ENCODE data around the gene LAMA2. TPM values are rescaled to one million over a fixed set of nuclear protein-coding genes. Genes with fewer than 3 reads are reported as not detected.

LAMA2 gene
- total RNA-seq, 5 donors from 2014 or later (not counting 1 experiment from before 2014, with no cell fraction given): 0.30 to 0.62 (median 0.45) TPM

DNA sequence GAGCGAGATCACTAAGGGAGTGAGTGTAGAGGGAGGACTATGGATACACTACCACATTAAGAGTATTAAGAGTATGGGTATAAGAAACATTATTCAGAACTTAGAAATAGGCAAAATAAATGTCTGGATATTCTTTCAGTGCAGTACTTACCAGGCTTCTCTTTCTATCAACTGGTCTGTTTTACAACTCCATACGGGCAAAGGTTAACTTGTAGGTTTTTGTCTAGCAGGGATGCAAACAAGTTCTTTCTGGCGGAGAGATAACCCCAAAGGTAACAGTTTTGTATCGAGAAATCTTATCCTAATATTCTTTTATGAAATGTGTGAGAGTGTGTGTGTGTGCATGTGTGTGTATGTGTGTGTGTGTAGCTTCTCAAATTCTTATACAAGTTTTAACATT lies 640.9 kb downstream of the LAMA2 start:
- Mint-ChIP-seq H3K27me3 (peaks cover 2 to 3% of the 10 kb centered on the region in 2 donors), H3K36me3 (no peaks in the 10 kb centered on the region), H3K4me1 (no peaks in the 10 kb centered on the region), H3K27ac (no peak overlapping the region), H3K9me3 (no peaks in the 10 kb centered on the region), H3K4me3 (no peak overlapping the region)
- no peaks in the 10 kb centered on the region for H3K36me3 ChIP-seq (ENCODE audit: control insufficient read depth in 2 of 2, extremely low read depth in 1 of 2, insufficient read depth in 1 of 2, low read length in 1 of 2)
- H3K27me3 ChIP-seq (replicated peaks in 1 of 2; ENCODE audit: control insufficient read depth in 2 of 2, extremely low read depth in 1 of 2, insufficient read depth in 2 of 2, low read length in 1 of 2): no peaks in the 10 kb centered on the region
- no peaks in the 10 kb centered on the region for H3K4me1 ChIP-seq (ENCODE audit: control insufficient read depth in 1 of 2, extremely low read depth in 1 of 2, insufficient read depth in 2 of 2, low read length in 2 of 2)
- WGBS (ENCODE audit: insufficient coverage): no CpG with 5 or more reads among the region's 4 CpGs
- ATAC-seq (replicated peaks in 1 of 4) (no peak), DNase-seq (no peak)
- POLR2A ChIA-PET: no interaction called here
- CTCF ChIA-PET: no interaction called here
- no peak overlapping the region for H3K27ac ChIP-seq (ENCODE audit: low read length)
- H3K4me3 ChIP-seq (ENCODE audit: control insufficient read depth in 1 of 2, extremely low read depth in 1 of 2, low read length in 1 of 2): no peak overlapping the region
- no peaks in the 10 kb centered on the region for H3K9me3 ChIP-seq

GRCh38 chr6:129525055-129525454 lies 642.1 kb downstream of the LAMA2 start:
- H3K36me3 Mint-ChIP-seq: no peaks in the 10 kb centered on the region
- Histone ChIP-seq H3K27ac (ENCODE audit: low read length) (no peak overlapping the region), H3K4me3 (ENCODE audit: control insufficient read depth in 1 of 2, extremely low read depth in 1 of 2, low read length in 1 of 2) (no peak overlapping the region), H3K9me3 (no peaks in the 10 kb centered on the region), H3K27me3 (replicated peaks in 1 of 2; ENCODE audit: control insufficient read depth in 2 of 2, extremely low read depth in 1 of 2, insufficient read depth in 2 of 2, low read length in 1 of 2) (no peaks in the 10 kb centered on the region), H3K4me1 (ENCODE audit: control insufficient read depth in 1 of 2, extremely low read depth in 1 of 2, insufficient read depth in 2 of 2, low read length in 2 of 2) (no peaks in the 10 kb centered on the region), H3K36me3 (ENCODE audit: control insufficient read depth in 2 of 2, extremely low read depth in 1 of 2, insufficient read depth in 1 of 2, low read length in 1 of 2) (no peaks in the 10 kb centered on the region)
- no peaks in the 10 kb centered on the region for H3K9me3 Mint-ChIP-seq
- H3K27me3 Mint-ChIP-seq: peaks cover 3 to 4% of the 10 kb centered on the region in 2 donors
- DNase-seq (no peak), ATAC-seq (replicated peaks in 1 of 4) (no peak)
- CTCF ChIA-PET: no interaction called here
- POLR2A ChIA-PET: no interaction called here
- no peaks in the 10 kb centered on the region for H3K4me1 Mint-ChIP-seq
- no peak overlapping the region for H3K27ac Mint-ChIP-seq
- H3K4me3 Mint-ChIP-seq: no peak overlapping the region
- no CpG with 5 or more reads among the region's 1 CpG for WGBS (ENCODE audit: insufficient coverage)

GRCh38 chr6:129534926-129535325 lies 652.0 kb downstream of the LAMA2 start:
- Mint-ChIP-seq H3K27ac (no peak overlapping the region), H3K4me3 (no peak overlapping the region)
- no peak for ATAC-seq (replicated peaks in 1 of 4)

GRCh38 chr6:129536271-129536670 lies 653.3 kb downstream of the LAMA2 start:
- DNase-seq (no peak), ATAC-seq (replicated peaks in 1 of 4) (no peak)
- CTCF ChIA-PET: no interaction called here
- Histone ChIP-seq H3K27ac (ENCODE audit: low read length) (no peak overlapping the region), H3K4me1 (ENCODE audit: control insufficient read depth in 1 of 2, extremely low read depth in 1 of 2, insufficient read depth in 2 of 2, low read length in 2 of 2) (no peaks in the 10 kb centered on the region), H3K36me3 (ENCODE audit: control insufficient read depth in 2 of 2, extremely low read depth in 1 of 2, insufficient read depth in 1 of 2, low read length in 1 of 2) (no peaks in the 10 kb centered on the region), H3K9me3 (no peaks in the 10 kb centered on the region), H3K4me3 (ENCODE audit: control insufficient read depth in 1 of 2, extremely low read depth in 1 of 2, low read length in 1 of 2) (no peak overlapping the region), H3K27me3 (replicated peaks in 1 of 2; ENCODE audit: control insufficient read depth in 2 of 2, extremely low read depth in 1 of 2, insufficient read depth in 2 of 2, low read length in 1 of 2) (no peaks in the 10 kb centered on the region)
- Mint-ChIP-seq H3K4me1 (no peaks in the 10 kb centered on the region), H3K27ac (no peak overlapping the region), H3K9me3 (peaks cover 0 to 7% (median 2%) of the 10 kb centered on the region in 3 donors), H3K27me3 (no peaks in the 10 kb centered on the region), H3K36me3 (no peaks in the 10 kb centered on the region), H3K4me3 (no peak overlapping the region)
- POLR2A ChIA-PET: interaction anchor here in 1 of 2 donors (0.6 kb wide), 1 partner anchor 13 kb away, joined by 8 read pairs; no protein-coding TSS in a partner anchor

More at GRCh38 chr6:129534926-129535325, 652.0 kb downstream of the LAMA2 start:
- no peaks in the 10 kb centered on the region for H3K4me1 Mint-ChIP-seq
- H3K4me3 ChIP-seq (ENCODE audit: control insufficient read depth in 1 of 2, extremely low read depth in 1 of 2, low read length in 1 of 2): no peak overlapping the region
- no peaks in the 10 kb centered on the region for H3K27me3 ChIP-seq (replicated peaks in 1 of 2; ENCODE audit: control insufficient read depth in 2 of 2, extremely low read depth in 1 of 2, insufficient read depth in 2 of 2, low read length in 1 of 2)
- no peaks in the 10 kb centered on the region for H3K36me3 ChIP-seq (ENCODE audit: control insufficient read depth in 2 of 2, extremely low read depth in 1 of 2, insufficient read depth in 1 of 2, low read length in 1 of 2)
- CTCF ChIA-PET: interaction anchor here in 1 of 2 donors (0.6 kb wide), 1 partner anchor 502 kb away, joined by 4 read pairs; no protein-coding TSS in a partner anchor
- no peaks in the 10 kb centered on the region for H3K9me3 ChIP-seq
- POLR2A ChIA-PET: no interaction called here
- no peak for DNase-seq
- H3K27ac ChIP-seq (ENCODE audit: low read length): no peak overlapping the region
- no peaks in the 10 kb centered on the region for H3K4me1 ChIP-seq (ENCODE audit: control insufficient read depth in 1 of 2, extremely low read depth in 1 of 2, insufficient read depth in 2 of 2, low read length in 2 of 2)
- no peaks in the 10 kb centered on the region for H3K36me3 Mint-ChIP-seq
- H3K27me3 Mint-ChIP-seq: peaks cover 0 to 3% of the 10 kb centered on the region in 2 donors
- H3K9me3 Mint-ChIP-seq: peaks cover 0 to 7% (median 2%) of the 10 kb centered on the region in 3 donors

- Histone ChIP-seq H3K27ac (ENCODE audit: low read length) (no peak overlapping the region), H3K4me3 (ENCODE audit: control insufficient read depth in 1 of 2, extremely low read depth in 1 of 2, low read length in 1 of 2) (no peak overlapping the region), H3K9me3 (no peaks in the 10 kb centered on the region), H3K36me3 (ENCODE audit: control insufficient read depth in 2 of 2, extremely low read depth in 1 of 2, insufficient read depth in 1 of 2, low read length in 1 of 2) (no peaks in the 10 kb centered on the region), H3K27me3 (replicated peaks in 1 of 2; ENCODE audit: control insufficient read depth in 2 of 2, extremely low read depth in 1 of 2, insufficient read depth in 2 of 2, low read length in 1 of 2) (no peaks in the 10 kb centered on the region), H3K4me1 (ENCODE audit: control insufficient read depth in 1 of 2, extremely low read depth in 1 of 2, insufficient read depth in 2 of 2, low read length in 2 of 2) (no peaks in the 10 kb centered on the region)
- Mint-ChIP-seq H3K27ac (no peak overlapping the region), H3K4me3 (no peak overlapping the region), H3K27me3 (no peaks in the 10 kb centered on the region), H3K4me1 (no peaks in the 10 kb centered on the region), H3K9me3 (peaks cover 0 to 1% (median 0%) of the 10 kb centered on the region in 3 donors), H3K36me3 (no peaks in the 10 kb centered on the region)
- WGBS (ENCODE audit: insufficient coverage): no CpG with 5 or more reads among the region's 2 CpGs
- POLR2A ChIA-PET: no interaction called here
- DNase-seq (no peak), ATAC-seq (replicated peaks in 1 of 4) (no peak)
- CTCF ChIA-PET: no interaction called here
Observed at GRCh38 chr6:129539032-129539431, 656.1 kb downstream of the LAMA2 start.

GRCh38 chr6:129542705-129543104 lies 659.8 kb downstream of the LAMA2 start:
- no peaks in the 10 kb centered on the region for H3K36me3 Mint-ChIP-seq
- H3K27me3 Mint-ChIP-seq: no peaks in the 10 kb centered on the region
- ChIA-PET POLR2A (no interaction called here), CTCF (no interaction called here)
- 55% methylated on average over 2 of the region's 2 CpGs for WGBS (ENCODE audit: insufficient coverage)
- H3K27ac Mint-ChIP-seq: no peak overlapping the region
- Histone ChIP-seq H3K9me3 (no peaks in the 10 kb centered on the region), H3K27me3 (replicated peaks in 1 of 2; ENCODE audit: control insufficient read depth in 2 of 2, extremely low read depth in 1 of 2, insufficient read depth in 2 of 2, low read length in 1 of 2) (no peaks in the 10 kb centered on the region), H3K36me3 (ENCODE audit: control insufficient read depth in 2 of 2, extremely low read depth in 1 of 2, insufficient read depth in 1 of 2, low read length in 1 of 2) (no peaks in the 10 kb centered on the region), H3K27ac (ENCODE audit: low read length) (no peak overlapping the region), H3K4me1 (ENCODE audit: control insufficient read depth in 1 of 2, extremely low read depth in 1 of 2, insufficient read depth in 2 of 2, low read length in 2 of 2) (no peaks in the 10 kb centered on the region), H3K4me3 (ENCODE audit: control insufficient read depth in 1 of 2, extremely low read depth in 1 of 2, low read length in 1 of 2) (no peak overlapping the region)
- no peaks in the 10 kb centered on the region for H3K4me1 Mint-ChIP-seq
- H3K9me3 Mint-ChIP-seq: no peaks in the 10 kb centered on the region
- no peak for ATAC-seq (replicated peaks in 1 of 4)
- no peak for DNase-seq
- H3K4me3 Mint-ChIP-seq: no peak overlapping the region

DNA sequence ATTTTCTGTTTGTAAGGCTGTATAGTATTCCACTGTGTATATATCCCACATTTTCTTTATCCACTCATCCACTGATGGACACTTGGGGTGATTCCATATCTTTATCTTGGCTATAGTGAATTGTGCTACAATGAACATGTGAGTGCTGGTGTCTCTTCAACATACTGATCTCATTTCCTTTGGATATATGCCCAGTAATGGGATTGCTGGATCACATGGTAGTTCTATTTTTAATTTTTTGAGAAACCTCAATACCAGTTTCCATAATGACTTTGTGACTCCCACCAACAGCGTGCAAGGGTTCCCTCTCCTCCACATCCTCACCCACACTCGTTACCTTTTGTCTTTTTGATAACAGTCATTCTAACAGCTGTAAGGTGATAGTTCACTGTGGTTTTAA lies 661.0 kb downstream of the LAMA2 start:
- ChIA-PET CTCF (no interaction called here), POLR2A (no interaction called here)
- H3K4me3 Mint-ChIP-seq: no peak overlapping the region
- Histone ChIP-seq H3K27ac (ENCODE audit: low read length) (no peak overlapping the region), H3K4me1 (ENCODE audit: control insufficient read depth in 1 of 2, extremely low read depth in 1 of 2, insufficient read depth in 2 of 2, low read length in 2 of 2) (no peaks in the 10 kb centered on the region), H3K27me3 (replicated peaks in 1 of 2; ENCODE audit: control insufficient read depth in 2 of 2, extremely low read depth in 1 of 2, insufficient read depth in 2 of 2, low read length in 1 of 2) (no peaks in the 10 kb centered on the region), H3K4me3 (ENCODE audit: control insufficient read depth in 1 of 2, extremely low read depth in 1 of 2, low read length in 1 of 2) (no peak overlapping the region), H3K9me3 (no peaks in the 10 kb centered on the region), H3K36me3 (ENCODE audit: control insufficient read depth in 2 of 2, extremely low read depth in 1 of 2, insufficient read depth in 1 of 2, low read length in 1 of 2) (no peaks in the 10 kb centered on the region)
- no peaks in the 10 kb centered on the region for H3K4me1 Mint-ChIP-seq
- ATAC-seq (replicated peaks in 1 of 4) (no peak), DNase-seq (no peak)
- no CpG with 5 or more reads among the region's 2 CpGs for WGBS (ENCODE audit: insufficient coverage)
- no peaks in the 10 kb centered on the region for H3K9me3 Mint-ChIP-seq
- H3K36me3 Mint-ChIP-seq: no peaks in the 10 kb centered on the region
- H3K27ac Mint-ChIP-seq: no peak overlapping the region
- H3K27me3 Mint-ChIP-seq: no peaks in the 10 kb centered on the region

All from T-cell (primary cell).